Neural progenitor cell (in vitro differentiated cells): ENCODE measurements around the gene TMEM150C. TPM values are rescaled to one million over a fixed set of nuclear protein-coding genes. Genes with fewer than 3 reads are reported as not detected.

Experiments
- DNase-seq: peaks from one replicate; pipeline ENCODE4 v3.0.0-alpha.2; 2016; ENCODE audit warnings: low spot score
- H2AFZ ChIP-seq: fragments of 200-600 bp; sonication (generic); replicated peaks from 2 replicates; pipeline ENCODE4 v1.6.1; 2016; ENCODE audit warnings: antibody characterized with exemption
- H3F3A ChIP-seq: fragments of 200-600 bp; sonication (generic); 2 replicates; pipeline ENCODE4 v1.6.1; 2016; ENCODE audit warnings: antibody characterized with exemption, low read depth
- H3K27ac ChIP-seq: fragments of 200-600 bp; sonication (generic); 2 replicates; pipeline ENCODE4 v1.5.1; 2016; ENCODE audit warnings: mild to moderate bottlenecking
- H3K27me3 ChIP-seq: fragments of 200-600 bp; sonication (generic); 2 replicates; pipeline ENCODE4 v1.6.1; 2016; ENCODE audit warnings: mild to moderate bottlenecking, moderate library complexity
- H3K36me3 ChIP-seq: fragments of 200-600 bp; sonication (generic); 2 replicates; pipeline ENCODE4 v1.5.1; 2016
- H3K4me1 ChIP-seq: fragments of 200-600 bp; sonication (generic); 2 replicates; pipeline ENCODE4 v1.6.1; 2016; ENCODE audit warnings: mixed run types
- H3K4me2 ChIP-seq: fragments of 200-600 bp; sonication (generic); 2 replicates; pipeline ENCODE4 v1.6.1; 2016
- H3K4me3 ChIP-seq: fragments of 200-600 bp; sonication (generic); 2 replicates; pipeline ENCODE4 v1.5.1; 2016
- H3K79me2 ChIP-seq: fragments of 200-600 bp; sonication (generic); 2 replicates; pipeline ENCODE4 v1.6.1; 2016; ENCODE audit warnings: low read depth
- H3K9ac ChIP-seq: fragments of 200-600 bp; sonication (generic); 2 replicates; pipeline ENCODE4 v1.6.1; 2016
- H3K9me3 ChIP-seq: fragments of 200-600 bp; sonication (generic); 2 replicates; pipeline ENCODE4 v1.5.1; 2016; ENCODE audit warnings: low read depth
- H4K20me1 ChIP-seq: fragments of 200-600 bp; sonication (generic); 2 replicates; pipeline ENCODE4 v1.6.1; 2016; ENCODE audit warnings: low read depth
- H3K27ac Mint-ChIP-seq: 3 replicates; pipeline ENCODE4 v1.8.0; 2021; ENCODE audit warnings: mixed read lengths
- H3K27me3 Mint-ChIP-seq: 2 replicates; pipeline ENCODE4 v1.8.0; 2022; ENCODE audit warnings: low read depth, mild to moderate bottlenecking, inconsistent platforms, moderate library complexity, mixed read lengths; ENCODE audit not compliant: insufficient read depth
- H3K36me3 Mint-ChIP-seq: 3 replicates; pipeline ENCODE4 v1.8.0; 2021; ENCODE audit warnings: mixed read lengths
- H3K4me1 Mint-ChIP-seq: 3 replicates; pipeline ENCODE4 v1.8.0; 2021; ENCODE audit warnings: mixed read lengths
- H3K4me3 Mint-ChIP-seq: 3 replicates; pipeline ENCODE4 v1.8.0; 2021; ENCODE audit warnings: mild to moderate bottlenecking, moderate library complexity, mixed read lengths
- H3K9me3 Mint-ChIP-seq: 3 replicates; pipeline ENCODE4 v1.8.0; 2020; ENCODE audit warnings: mixed read lengths
- EZH2 ChIP-seq: fragments of 200-600 bp; sonication (generic); IDR thresholded peaks from 2 replicates; pipeline ENCODE4 v1.6.1; 2017; ENCODE audit warnings: antibody characterized with exemption, mild to moderate bottlenecking, moderate library complexity
- EZH2phosphoT487 ChIP-seq: fragments of 200-600 bp; sonication (generic); IDR thresholded peaks from 2 replicates; pipeline ENCODE4 v1.6.1; 2017; ENCODE audit warnings: antibody characterized with exemption
- total RNA-seq: library from RNA; depleted of rRNA; stranded (reverse); fragments of >200 nt; gene quantifications from 2 replicates; pipeline ENCODE4 v1.2.3, GENCODE V29; 2015; ENCODE audit warnings: low replicate concordance
- TF ChIP-seq, protein P1 (sequence below): fragments of 200-600 bp; sonication (generic); IDR thresholded peaks from 2 replicates; pipeline ENCODE4 v1.5.1; 2017; ENCODE audit warnings: antibody characterized with exemption, mild to moderate bottlenecking

Gene TMEM150C
- total RNA-seq, 1 donor from 2014 or later, result 3.8 TPM

GRCh38 chr4:82489076-82489475, 72.7 kb downstream of the TMEM150C start:
- Histone ChIP-seq H2AFZ (no peak overlapping the region), H3K9ac (no peak overlapping the region), H3F3A (peaks cover 4% of the 10 kb centered on the region), H3K27ac (no peak overlapping the region), H3K4me3 (no peak overlapping the region), H3K36me3 (no peaks in the 10 kb centered on the region), H4K20me1 (no peaks in the 10 kb centered on the region), H3K79me2 (no peaks in the 10 kb centered on the region), H3K4me2 (no peak overlapping the region), H3K27me3 (no peaks in the 10 kb centered on the region), H3K4me1 (peaks cover 5% of the 10 kb centered on the region), H3K9me3 (no peaks in the 10 kb centered on the region)
- no peaks in the 10 kb centered on the region for H3K4me1 Mint-ChIP-seq
- no peak for DNase-seq
- H3K36me3 Mint-ChIP-seq, result no peaks in the 10 kb centered on the region
- no peak overlapping the region for H3K27ac Mint-ChIP-seq
- H3K27me3 Mint-ChIP-seq, result peaks cover 3% of the 10 kb centered on the region
- no peak overlapping the region for H3K4me3 Mint-ChIP-seq
- TF ChIP-seq, protein P1, sequence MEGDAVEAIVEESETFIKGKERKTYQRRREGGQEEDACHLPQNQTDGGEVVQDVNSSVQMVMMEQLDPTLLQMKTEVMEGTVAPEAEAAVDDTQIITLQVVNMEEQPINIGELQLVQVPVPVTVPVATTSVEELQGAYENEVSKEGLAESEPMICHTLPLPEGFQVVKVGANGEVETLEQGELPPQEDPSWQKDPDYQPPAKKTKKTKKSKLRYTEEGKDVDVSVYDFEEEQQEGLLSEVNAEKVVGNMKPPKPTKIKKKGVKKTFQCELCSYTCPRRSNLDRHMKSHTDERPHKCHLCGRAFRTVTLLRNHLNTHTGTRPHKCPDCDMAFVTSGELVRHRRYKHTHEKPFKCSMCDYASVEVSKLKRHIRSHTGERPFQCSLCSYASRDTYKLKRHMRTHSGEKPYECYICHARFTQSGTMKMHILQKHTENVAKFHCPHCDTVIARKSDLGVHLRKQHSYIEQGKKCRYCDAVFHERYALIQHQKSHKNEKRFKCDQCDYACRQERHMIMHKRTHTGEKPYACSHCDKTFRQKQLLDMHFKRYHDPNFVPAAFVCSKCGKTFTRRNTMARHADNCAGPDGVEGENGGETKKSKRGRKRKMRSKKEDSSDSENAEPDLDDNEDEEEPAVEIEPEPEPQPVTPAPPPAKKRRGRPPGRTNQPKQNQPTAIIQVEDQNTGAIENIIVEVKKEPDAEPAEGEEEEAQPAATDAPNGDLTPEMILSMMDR, result no peak
- TF ChIP-seq EZH2 (no peak), EZH2phosphoT487 (no peak)
- peaks cover 2% of the 10 kb centered on the region for H3K9me3 Mint-ChIP-seq

DNA sequence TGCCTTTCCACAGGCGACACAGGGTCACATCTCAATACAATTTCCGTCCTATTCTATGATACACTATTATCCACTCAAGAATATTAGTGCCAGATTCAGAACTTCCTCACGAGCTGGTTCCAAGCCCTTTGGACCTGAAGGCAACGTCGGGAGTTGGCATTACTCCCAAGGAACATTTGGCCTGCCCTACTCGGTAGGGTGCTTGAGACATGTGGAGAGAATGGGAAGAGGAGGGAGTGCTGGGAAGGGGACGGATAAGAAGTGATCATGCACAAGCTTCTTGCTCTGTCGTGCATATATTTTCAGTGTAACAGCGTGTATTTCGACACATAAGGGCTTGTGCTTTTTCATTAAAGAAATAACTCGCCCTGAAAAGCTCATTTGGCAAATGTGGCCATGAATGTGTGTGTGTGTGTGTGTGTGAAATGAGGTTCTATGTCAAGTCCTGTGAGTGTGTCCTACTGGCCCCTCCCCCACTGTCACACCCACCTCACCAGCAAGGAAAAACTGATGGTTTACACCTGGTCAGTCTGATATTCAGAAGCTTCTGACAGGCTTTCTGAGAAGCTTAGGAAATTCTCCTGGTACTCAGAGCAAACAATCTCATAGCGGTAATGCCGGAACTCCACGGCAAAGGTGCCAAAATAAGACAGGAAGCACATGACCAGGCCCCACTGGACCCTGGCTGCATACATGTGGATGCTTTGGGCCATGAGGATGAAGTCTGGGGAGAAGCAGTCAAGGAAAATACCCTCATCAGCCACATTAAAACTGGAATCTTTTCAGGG, 76.6 kb downstream of the TMEM150C start:
- H3K9me3 ChIP-seq, result no peaks in the 10 kb centered on the region
- TF ChIP-seq, protein P1, result no peak
- TF ChIP-seq EZH2 (no peak), EZH2phosphoT487 (no peak)
- H3K4me3 Mint-ChIP-seq, result no peak overlapping the region
- H3K27ac Mint-ChIP-seq, result no peak overlapping the region
- H3K4me1 ChIP-seq, result peaks cover 5% of the 10 kb centered on the region
- H3K27me3 Mint-ChIP-seq, result peaks cover 2% of the 10 kb centered on the region
- H3K9ac ChIP-seq, result no peak overlapping the region
- H2AFZ ChIP-seq, result no peak overlapping the region
- peaks cover 2% of the 10 kb centered on the region for H3K9me3 Mint-ChIP-seq
- no peaks in the 10 kb centered on the region for H3K36me3 ChIP-seq
- DNase-seq, result no peak
- H3K27me3 ChIP-seq, result no peaks in the 10 kb centered on the region
- no peaks in the 10 kb centered on the region for H4K20me1 ChIP-seq
- H3K4me1 Mint-ChIP-seq, result no peaks in the 10 kb centered on the region
- peaks cover 4% of the 10 kb centered on the region for H3F3A ChIP-seq
- no peak overlapping the region for H3K4me2 ChIP-seq
- H3K79me2 ChIP-seq, result no peaks in the 10 kb centered on the region
- H3K4me3 ChIP-seq, result no peak overlapping the region
- H3K27ac ChIP-seq, result no peak overlapping the region
- no peaks in the 10 kb centered on the region for H3K36me3 Mint-ChIP-seq

DNA sequence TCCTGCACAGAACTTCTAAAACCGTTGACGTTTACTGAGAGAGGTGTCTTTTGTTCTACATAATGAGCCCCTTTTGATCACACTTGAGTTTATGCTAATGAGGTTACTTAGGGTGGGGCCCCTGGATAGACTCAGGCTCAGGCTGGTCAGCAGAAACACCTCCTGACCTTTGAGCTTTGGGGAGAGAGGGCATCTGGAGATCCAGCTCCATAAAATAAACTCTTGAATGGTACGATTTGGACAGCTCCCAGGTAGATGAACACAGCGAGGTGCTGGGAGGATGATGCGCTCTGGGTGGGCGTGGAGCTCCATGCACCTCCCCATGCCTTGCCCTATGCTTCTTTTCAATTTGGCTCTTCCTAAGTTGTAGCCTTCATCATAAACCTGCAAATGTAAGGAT, 79.4 kb downstream of the TMEM150C start:
- H3K27me3 Mint-ChIP-seq, result peaks cover 4% of the 10 kb centered on the region
- DNase-seq, result no peak
- no peaks in the 10 kb centered on the region for H3K36me3 ChIP-seq
- H3K4me3 Mint-ChIP-seq, result no peak overlapping the region
- H3F3A ChIP-seq, result peaks cover 4% of the 10 kb centered on the region
- H3K4me1 Mint-ChIP-seq, result no peaks in the 10 kb centered on the region
- H3K79me2 ChIP-seq, result no peaks in the 10 kb centered on the region
- no peak overlapping the region for H2AFZ ChIP-seq
- H3K9ac ChIP-seq, result no peak overlapping the region
- H3K36me3 Mint-ChIP-seq, result no peaks in the 10 kb centered on the region
- no peak overlapping the region for H3K27ac ChIP-seq
- H4K20me1 ChIP-seq, result no peaks in the 10 kb centered on the region
- no peak overlapping the region for H3K4me2 ChIP-seq
- H3K27me3 ChIP-seq, result no peaks in the 10 kb centered on the region
- TF ChIP-seq EZH2 (no peak), EZH2phosphoT487 (no peak)
- TF ChIP-seq, protein P1, result no peak
- H3K27ac Mint-ChIP-seq, result no peak overlapping the region
- peaks cover 5% of the 10 kb centered on the region for H3K4me1 ChIP-seq
- no peaks in the 10 kb centered on the region for H3K9me3 Mint-ChIP-seq
- H3K4me3 ChIP-seq, result no peak overlapping the region
- H3K9me3 ChIP-seq, result no peaks in the 10 kb centered on the region
